ENCODE measurements around the gene SDF4.
"Not testable (repeated sequence)": the region's sequence is repeated elsewhere in the genome, so short reads cannot be mapped to it uniquely, and the experiment has no call there.

SDF4 gene

GRCh38 chr1:1253972-1254666 lies 22.3 kb upstream of the SDF4 start:
- H3K9me3 ChIP-seq (ENCODE audit: severe bottlenecking) = no peaks in the 10 kb centered on the region
- peaks cover 47% of the 10 kb centered on the region for H3K36me3 ChIP-seq
- no peaks in the 10 kb centered on the region for H3K27me3 ChIP-seq (ENCODE audit: insufficient read depth, low read depth, severe bottlenecking)
- H3K4me3 ChIP-seq (ENCODE audit: low read depth, low read length) = no peak overlapping the region
- H3K27ac ChIP-seq = no peak overlapping the region
- TF ChIP-seq CTCF (IDR thresholded peaks at IDR 0.05; ENCODE audit: low read depth, low read length) = no peak
- DNase-seq = no peak

GRCh38 chr1:1253314-1253713 lies 21.5 kb upstream of the SDF4 start:
- Histone ChIP-seq H3K27me3 (ENCODE audit: insufficient read depth, low read depth, severe bottlenecking) (no peaks in the 10 kb centered on the region), H3K27ac (no peak overlapping the region), H3K9me3 (ENCODE audit: severe bottlenecking) (no peaks in the 10 kb centered on the region), H3K36me3 (peaks cover 47% of the 10 kb centered on the region), H3K4me3 (ENCODE audit: low read depth, low read length) (no peak overlapping the region)
- no peak for DNase-seq
- no peak for TF ChIP-seq CTCF (IDR thresholded peaks at IDR 0.05; ENCODE audit: low read depth, low read length)

DNA sequence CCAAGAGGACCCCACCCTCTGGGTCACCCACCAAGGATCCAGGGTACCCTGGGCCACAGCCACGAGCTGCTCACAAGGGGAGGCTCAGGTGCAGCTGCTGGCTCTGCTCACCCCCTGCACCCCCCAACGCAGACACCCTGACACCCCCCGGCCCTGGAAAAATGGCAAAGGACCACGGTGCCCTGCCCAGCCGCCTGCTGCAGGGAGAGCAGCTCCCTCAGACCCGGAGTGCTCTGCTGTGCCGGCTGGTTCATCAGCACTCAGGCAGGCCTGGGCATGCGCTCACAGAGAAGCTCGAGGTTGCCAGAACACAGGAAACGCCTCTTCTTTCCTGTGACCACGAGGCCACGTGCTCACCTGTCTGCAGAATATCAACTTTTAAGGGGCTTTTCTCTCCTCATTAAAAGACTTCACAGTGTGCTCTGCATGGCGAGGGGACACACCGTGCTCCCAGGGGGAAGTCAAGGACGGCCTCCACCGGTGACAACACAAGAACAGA lies 19.0 kb upstream of the SDF4 start:
- peak overlapping the region; percentile 72 for H3K27ac ChIP-seq
- DNase-seq = peak; percentile 53
- H3K27me3 ChIP-seq (ENCODE audit: insufficient read depth, low read depth, severe bottlenecking) = no peaks in the 10 kb centered on the region
- H3K4me3 ChIP-seq (ENCODE audit: low read depth, low read length) = no peak overlapping the region
- no peak for TF ChIP-seq CTCF (IDR thresholded peaks at IDR 0.05; ENCODE audit: low read depth, low read length)
- peaks cover 39% of the 10 kb centered on the region for H3K36me3 ChIP-seq
- no peaks in the 10 kb centered on the region for H3K9me3 ChIP-seq (ENCODE audit: severe bottlenecking)

- DNase-seq; H3K27me3 ChIP-seq (ENCODE audit: insufficient read depth, low read depth, severe bottlenecking); H3K4me3 ChIP-seq (ENCODE audit: low read depth, low read length); H3K27ac ChIP-seq; H3K9me3 ChIP-seq (ENCODE audit: severe bottlenecking): not testable (repeated sequence)
- peaks cover 15% of the 10 kb centered on the region for H3K36me3 ChIP-seq
Observed at GRCh38 chr1:1248009-1248913, 16.5 kb upstream of the SDF4 start.

- no peaks in the 10 kb centered on the region for H3K9me3 ChIP-seq (ENCODE audit: severe bottlenecking)
- H3K4me3 ChIP-seq (ENCODE audit: low read depth, low read length) = no peak overlapping the region
- H3K27ac ChIP-seq = no peak overlapping the region
- peaks cover 8% of the 10 kb centered on the region; the same call in 1 of the 2 replicates for H3K36me3 ChIP-seq
- no peak for TF ChIP-seq CTCF (IDR thresholded peaks at IDR 0.05; ENCODE audit: low read depth, low read length)
- DNase-seq = no peak
- H3K27me3 ChIP-seq (ENCODE audit: insufficient read depth, low read depth, severe bottlenecking) = no peaks in the 10 kb centered on the region
Observed at GRCh38 chr1:1247341-1247913, 15.6 kb upstream of the SDF4 start.
